ENCODE results near the gene TMEM171. TPM values are rescaled to one million over a fixed set of nuclear protein-coding genes. Genes with fewer than 3 reads are reported as not detected.

Gene TMEM171, protein sequence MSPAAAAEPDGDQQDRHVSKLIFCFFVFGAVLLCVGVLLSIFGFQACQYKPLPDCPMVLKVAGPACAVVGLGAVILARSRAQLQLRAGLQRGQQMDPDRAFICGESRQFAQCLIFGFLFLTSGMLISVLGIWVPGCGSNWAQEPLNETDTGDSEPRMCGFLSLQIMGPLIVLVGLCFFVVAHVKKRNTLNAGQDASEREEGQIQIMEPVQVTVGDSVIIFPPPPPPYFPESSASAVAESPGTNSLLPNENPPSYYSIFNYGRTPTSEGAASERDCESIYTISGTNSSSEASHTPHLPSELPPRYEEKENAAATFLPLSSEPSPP
- not detected for total RNA-seq
- not detected for polyA plus RNA-seq
- long read RNA-seq, donor 1 = 0 reads
- long read RNA-seq, donor 2 = 0 reads
- long read RNA-seq, donor 3 = 0 reads
- long read RNA-seq, donor 4 = 0 reads

DNA sequence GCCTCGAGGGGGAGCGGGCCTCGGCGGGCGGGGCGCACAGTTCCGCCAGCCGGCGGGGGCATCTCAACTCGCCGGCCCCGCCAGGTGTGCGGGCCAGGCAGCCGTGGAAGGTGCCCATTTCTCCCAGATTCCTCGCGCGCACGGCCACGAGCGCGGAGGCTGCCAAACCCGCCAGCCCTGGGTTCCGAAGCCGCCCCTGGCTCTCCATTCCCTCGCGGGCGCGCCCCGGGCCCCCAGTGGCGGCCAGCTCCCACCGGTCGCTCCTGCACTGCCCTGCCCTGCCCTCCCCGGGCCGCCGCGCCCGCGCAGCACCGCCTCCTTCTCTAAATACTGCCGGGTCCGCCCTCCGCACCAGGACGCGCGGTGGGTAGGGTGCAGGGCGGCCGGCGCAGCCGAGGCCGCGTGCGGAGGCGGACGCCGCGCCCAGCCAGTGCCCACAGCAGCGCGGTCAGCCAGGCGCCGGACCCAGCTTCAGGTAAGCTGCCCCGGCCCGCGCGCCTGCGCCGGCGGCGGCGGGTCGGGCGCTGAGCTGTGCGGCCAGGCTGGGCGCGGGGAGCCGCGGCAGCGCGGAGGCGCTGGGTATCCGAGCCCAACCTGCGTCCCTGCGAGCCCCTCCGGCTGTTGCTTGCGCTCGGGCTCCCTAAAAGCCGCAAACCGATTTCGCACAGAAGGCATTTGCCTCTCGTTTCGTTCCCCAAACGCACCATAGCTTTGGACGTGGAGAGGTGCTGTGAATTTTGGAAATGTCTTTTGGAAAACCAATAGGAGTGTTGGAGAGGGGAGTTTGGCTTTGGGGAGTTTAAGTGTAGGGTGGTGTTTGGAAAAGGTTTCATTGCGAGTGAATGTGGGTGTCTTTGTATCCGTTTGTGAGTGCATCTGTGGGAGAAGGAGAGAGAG is at the start of gene TMEM171:
TMEM171 (plus strand) TSS at position 354 of the 897 bp plus-strand sequence. CDS start 2,799 bp downstream, outside the sequence.
- no peaks in the 10 kb centered on the region for H3K27me3 ChIP-seq (ENCODE audit: control insufficient read depth, insufficient read depth)
- WGBS = 2% methylated on average over 94 of the region's 94 CpGs
- H3K9me3 ChIP-seq (ENCODE audit: control insufficient read depth, low read length) = peaks cover 2% of the 10 kb centered on the region
- intact Hi-C loops (cut with DNase I) = no loop called here
- DNase-seq (peak; percentile 37 to 68 (median 46)), ATAC-seq (peak; percentile 74 to 79)
- H3K27ac ChIP-seq (ENCODE audit: low read length) = no peak within 1 kb of the TSS
- no peaks in the 10 kb centered on the region for H3K4me1 ChIP-seq (ENCODE audit: control insufficient read depth, insufficient read depth, low read length)
- H3K4me3 ChIP-seq (ENCODE audit: low read length) = peak within 1 kb of the TSS; percentile 42

DNA sequence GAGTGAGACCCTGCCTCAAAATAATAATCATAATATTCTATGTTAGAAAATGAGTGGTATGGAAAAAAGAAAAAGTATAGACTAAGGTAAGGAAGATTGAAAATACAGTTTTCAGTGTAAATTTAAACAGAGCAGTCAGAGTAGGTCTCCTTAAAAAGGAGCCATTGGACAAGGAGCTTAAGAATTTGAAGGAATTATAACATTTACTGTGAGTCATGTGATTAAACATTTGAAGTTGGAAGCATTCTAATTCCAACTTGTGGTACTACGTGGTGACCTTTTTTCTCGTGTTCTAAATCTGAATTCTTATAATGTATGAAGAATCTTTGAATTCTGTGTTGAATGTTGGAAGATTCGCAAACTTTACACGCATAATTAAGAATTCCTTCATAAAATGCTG is 39.3 kb upstream of the TMEM171 start:
- Histone ChIP-seq H3K4me3 (ENCODE audit: low read length) (no peak overlapping the region), H3K4me1 (ENCODE audit: control insufficient read depth, insufficient read depth, low read length) (no peaks in the 10 kb centered on the region), H3K9me3 (ENCODE audit: control insufficient read depth, low read length) (no peaks in the 10 kb centered on the region), H3K27me3 (ENCODE audit: control insufficient read depth, insufficient read depth) (no peaks in the 10 kb centered on the region), H3K27ac (ENCODE audit: low read length) (no peak overlapping the region)
- ATAC-seq (no peak), DNase-seq (no peak)
- 85% methylated on average over 4 of the region's 4 CpGs for WGBS
- intact Hi-C loops (cut with DNase I) = loop anchor here in 1 of 4 donors (5.0 kb wide), 1 partner anchor 371 kb away; no protein-coding TSS in a partner anchor

DNA sequence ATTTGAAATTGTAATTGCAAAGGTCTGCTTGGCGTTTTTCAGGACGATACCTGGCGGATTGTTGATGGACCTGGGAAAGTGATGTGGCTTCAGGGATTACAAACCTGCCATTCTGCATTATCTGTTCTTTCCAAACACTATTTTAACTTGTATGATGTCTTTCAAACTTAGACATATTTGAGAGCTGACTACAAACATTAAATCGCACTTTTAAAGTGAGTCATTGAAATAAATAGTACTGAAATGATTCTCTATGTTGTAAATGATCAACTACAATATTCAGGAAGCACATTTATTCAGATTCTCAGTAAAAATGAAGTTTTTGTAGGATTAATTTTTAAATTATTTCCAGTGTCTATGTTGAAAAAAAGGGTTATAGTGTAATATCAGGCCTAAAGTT is 32.3 kb upstream of the TMEM171 start:
- WGBS = 93% methylated on average over 4 of the region's 4 CpGs
- Histone ChIP-seq H3K9me3 (ENCODE audit: control insufficient read depth, low read length) (no peaks in the 10 kb centered on the region), H3K27ac (ENCODE audit: low read length) (no peak overlapping the region), H3K27me3 (ENCODE audit: control insufficient read depth, insufficient read depth) (no peaks in the 10 kb centered on the region), H3K4me1 (ENCODE audit: control insufficient read depth, insufficient read depth, low read length) (no peaks in the 10 kb centered on the region), H3K4me3 (ENCODE audit: low read length) (no peak overlapping the region)
- no peak for ATAC-seq
- intact Hi-C loops (cut with DNase I) = no loop called here
- DNase-seq = no peak

DNA sequence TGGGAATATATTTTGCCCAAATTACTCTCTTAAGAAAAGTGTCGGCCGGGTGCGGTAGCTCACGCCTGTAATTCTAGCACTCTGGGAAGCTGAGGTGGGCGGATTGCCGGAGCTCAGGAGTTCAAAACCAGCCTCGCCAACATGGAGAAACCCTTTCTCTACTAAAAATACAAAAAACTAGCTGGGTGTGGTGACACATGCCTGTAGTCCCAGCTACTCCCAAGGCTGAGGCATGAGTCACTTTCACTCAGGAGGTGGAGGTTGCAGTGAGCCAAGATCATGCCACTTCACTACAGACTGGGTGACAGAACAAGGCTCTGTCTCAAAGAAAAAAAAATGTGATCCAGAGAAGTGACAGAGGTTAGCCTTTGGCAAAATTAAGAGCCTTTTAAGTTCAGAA is 26.4 kb upstream of the TMEM171 start:
- Histone ChIP-seq H3K4me3 (ENCODE audit: low read length) (no peak overlapping the region), H3K27me3 (ENCODE audit: control insufficient read depth, insufficient read depth) (no peaks in the 10 kb centered on the region), H3K4me1 (ENCODE audit: control insufficient read depth, insufficient read depth, low read length) (no peaks in the 10 kb centered on the region), H3K9me3 (ENCODE audit: control insufficient read depth, low read length) (peaks cover 4% of the 10 kb centered on the region), H3K27ac (ENCODE audit: low read length) (no peak overlapping the region)
- intact Hi-C loops (cut with DNase I) = no loop called here
- ATAC-seq (no peak), DNase-seq (no peak)
- WGBS = 97% methylated on average over 7 of the region's 7 CpGs

DNA sequence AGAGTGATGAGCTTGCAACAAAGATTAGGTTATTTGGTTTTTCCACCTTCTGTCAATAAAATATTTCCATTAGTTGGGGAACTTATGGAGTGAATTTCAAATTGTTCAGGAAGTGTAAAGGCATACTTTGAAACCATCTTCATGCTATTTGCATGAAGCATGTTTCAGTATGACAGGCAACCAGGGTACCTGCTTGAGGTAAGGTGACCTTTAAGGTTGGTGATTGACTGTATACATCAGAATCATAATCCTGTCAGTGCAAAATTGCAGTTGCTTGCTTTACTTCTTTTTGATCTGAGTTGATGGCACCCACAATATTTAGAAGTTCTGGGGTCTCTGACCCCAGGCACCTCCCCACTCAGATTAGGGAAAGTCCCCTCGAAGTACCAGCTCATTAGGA is 26.0 kb upstream of the TMEM171 start:
- intact Hi-C loops (cut with DNase I) = no loop called here
- peaks cover 4% of the 10 kb centered on the region for H3K9me3 ChIP-seq (ENCODE audit: control insufficient read depth, low read length)
- no peak overlapping the region for H3K4me3 ChIP-seq (ENCODE audit: low read length)
- no peak for ATAC-seq
- H3K27ac ChIP-seq (ENCODE audit: low read length) = no peak overlapping the region
- H3K4me1 ChIP-seq (ENCODE audit: control insufficient read depth, insufficient read depth, low read length) = no peaks in the 10 kb centered on the region
- no peak for DNase-seq
- no peaks in the 10 kb centered on the region for H3K27me3 ChIP-seq (ENCODE audit: control insufficient read depth, insufficient read depth)
- 79% methylated on average over 1 of the region's 1 CpG for WGBS

DNA sequence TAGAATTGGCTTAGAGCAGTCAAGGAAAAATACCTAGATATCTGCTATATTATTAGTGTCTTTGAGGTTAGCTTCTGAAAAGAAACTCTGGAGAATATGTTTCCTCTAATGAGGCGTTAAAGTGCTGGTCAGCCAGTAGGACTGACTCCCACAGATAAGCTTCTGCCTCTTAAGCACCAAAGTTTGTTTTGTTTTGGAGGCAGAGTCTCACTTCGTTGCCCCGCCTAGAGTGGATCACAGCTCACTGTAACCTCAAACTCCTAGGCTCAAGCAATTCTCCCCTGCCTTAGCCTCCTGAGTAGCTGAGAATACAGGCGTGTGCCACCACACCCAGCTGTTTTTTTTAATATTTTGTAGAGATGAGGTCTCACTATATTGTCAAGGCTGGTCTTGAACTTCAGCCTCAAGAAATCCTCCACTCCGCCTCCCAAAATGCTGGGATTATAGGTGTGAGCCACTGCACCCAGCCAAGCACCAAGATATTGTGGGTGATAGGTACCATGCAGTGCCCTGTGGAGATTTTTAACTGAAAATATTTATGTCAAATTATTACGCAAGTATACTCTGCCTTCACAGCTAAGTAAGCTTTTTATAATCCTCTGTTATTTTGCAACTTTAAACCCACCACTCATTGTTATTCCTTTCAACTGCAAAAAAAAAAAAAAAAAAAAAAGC is 24.7 kb upstream of the TMEM171 start:
- Histone ChIP-seq H3K27ac (ENCODE audit: low read length) (no peak overlapping the region), H3K27me3 (ENCODE audit: control insufficient read depth, insufficient read depth) (no peaks in the 10 kb centered on the region), H3K4me1 (ENCODE audit: control insufficient read depth, insufficient read depth, low read length) (no peaks in the 10 kb centered on the region), H3K4me3 (ENCODE audit: low read length) (no peak overlapping the region), H3K9me3 (ENCODE audit: control insufficient read depth, low read length) (peaks cover 4% of the 10 kb centered on the region)
- no peak for DNase-seq
- ATAC-seq = no peak
- intact Hi-C loops (cut with DNase I) = no loop called here
- 91% methylated on average over 6 of the region's 6 CpGs for whole genome bisulfite sequencing

DNA sequence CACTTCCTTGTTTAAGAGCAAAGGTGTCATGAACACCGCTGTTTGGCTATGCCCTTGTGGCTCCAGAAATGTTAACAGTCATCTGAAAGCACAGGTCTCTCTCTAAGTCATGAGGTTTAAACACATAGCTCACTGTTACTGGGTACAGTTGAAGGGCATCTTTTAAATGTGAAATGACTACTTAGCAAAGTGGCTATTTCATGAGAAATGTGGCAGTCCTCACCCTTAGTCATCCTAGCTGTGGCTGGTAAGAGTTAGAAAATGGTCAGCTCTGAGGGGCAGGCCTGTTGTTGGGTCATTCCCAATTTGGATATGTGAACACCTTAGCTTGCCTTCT is 24.2 kb upstream of the TMEM171 start:
- no peaks in the 10 kb centered on the region for H3K27me3 ChIP-seq (ENCODE audit: control insufficient read depth, insufficient read depth)
- H3K4me1 ChIP-seq (ENCODE audit: control insufficient read depth, insufficient read depth, low read length) = no peaks in the 10 kb centered on the region
- ATAC-seq = no peak
- intact Hi-C loops (cut with DNase I) = no loop called here
- H3K4me3 ChIP-seq (ENCODE audit: low read length) = no peak overlapping the region
- no peak for DNase-seq
- H3K27ac ChIP-seq (ENCODE audit: low read length) = no peak overlapping the region
- H3K9me3 ChIP-seq (ENCODE audit: control insufficient read depth, low read length) = peaks cover 4% of the 10 kb centered on the region
- 88% methylated on average over 1 of the region's 1 CpG for WGBS

DNA sequence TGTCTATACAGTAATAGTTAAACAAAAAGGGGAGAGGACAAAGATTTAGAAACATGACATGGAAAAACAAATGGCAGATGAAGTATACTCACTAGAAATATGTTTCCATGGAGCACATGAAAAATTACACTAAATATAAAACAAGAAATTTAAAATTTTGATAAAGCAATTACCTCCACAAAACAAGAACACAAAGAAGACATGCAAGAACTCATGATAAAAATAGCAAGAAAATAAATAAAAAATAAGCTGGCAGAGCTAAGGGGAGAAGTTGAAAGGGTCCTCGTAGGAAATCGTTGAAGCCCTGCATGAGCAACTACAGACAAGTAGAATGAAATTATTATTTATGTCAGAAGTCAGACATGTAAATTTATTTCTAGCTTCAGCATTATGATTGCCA is 22.6 kb upstream of the TMEM171 start:
- no peak for DNase-seq
- H3K4me3 ChIP-seq (ENCODE audit: low read length) = no peak overlapping the region
- 90% methylated on average over 2 of the region's 2 CpGs for WGBS
- no peak for ATAC-seq
- intact Hi-C loops (cut with DNase I) = no loop called here
- no peaks in the 10 kb centered on the region for H3K27me3 ChIP-seq (ENCODE audit: control insufficient read depth, insufficient read depth)
- no peaks in the 10 kb centered on the region for H3K4me1 ChIP-seq (ENCODE audit: control insufficient read depth, insufficient read depth, low read length)
- H3K27ac ChIP-seq (ENCODE audit: low read length) = no peak overlapping the region
- H3K9me3 ChIP-seq (ENCODE audit: control insufficient read depth, low read length) = peaks cover 4% of the 10 kb centered on the region

DNA sequence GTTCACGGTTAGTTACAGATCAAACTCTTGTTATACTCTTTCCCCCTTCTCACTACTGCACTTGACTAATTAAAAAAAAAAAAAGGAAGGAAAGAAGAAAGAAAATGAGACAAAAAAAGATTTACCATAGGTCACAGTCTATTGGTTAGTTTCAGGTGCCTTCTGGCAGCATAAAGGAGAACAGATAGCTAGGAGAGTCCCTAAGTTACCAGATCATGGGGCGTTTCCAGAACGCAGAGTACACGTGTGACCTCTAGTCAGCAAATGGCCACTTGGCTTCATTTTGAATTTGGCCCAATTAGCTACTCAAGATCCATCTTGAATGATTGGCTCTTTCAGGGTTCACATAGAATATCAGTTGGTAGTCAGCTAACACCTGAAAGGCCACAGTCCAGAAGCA is 20.3 kb upstream of the TMEM171 start:
- Histone ChIP-seq H3K27me3 (ENCODE audit: control insufficient read depth, insufficient read depth) (no peaks in the 10 kb centered on the region), H3K4me3 (ENCODE audit: low read length) (no peak overlapping the region), H3K27ac (ENCODE audit: low read length) (no peak overlapping the region), H3K9me3 (ENCODE audit: control insufficient read depth, low read length) (peaks cover 4% of the 10 kb centered on the region), H3K4me1 (ENCODE audit: control insufficient read depth, insufficient read depth, low read length) (no peaks in the 10 kb centered on the region)
- DNase-seq = no peak
- 93% methylated on average over 4 of the region's 4 CpGs for WGBS
- intact Hi-C loops (cut with DNase I) = no loop called here
- no peak for ATAC-seq

DNA sequence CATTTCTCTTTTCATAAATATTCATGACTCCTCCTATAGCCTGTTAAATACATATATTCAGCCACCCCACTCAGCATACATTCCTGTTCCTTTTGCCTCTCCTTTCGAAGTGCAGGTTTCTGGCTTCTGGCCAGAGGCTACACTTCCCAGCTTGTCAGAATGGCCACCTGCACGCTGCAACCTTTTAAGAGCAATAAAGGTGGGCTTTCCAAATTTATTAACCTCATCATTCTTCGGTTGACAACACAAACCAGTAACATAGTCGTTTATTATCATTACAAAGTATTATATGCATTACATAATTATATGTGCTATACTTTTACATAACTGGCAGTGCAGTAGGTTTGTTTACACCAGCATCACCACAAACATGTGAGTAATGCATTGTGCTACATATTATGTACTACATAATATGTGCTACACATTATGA is 16.5 kb upstream of the TMEM171 start:
- Histone ChIP-seq H3K4me1 (ENCODE audit: control insufficient read depth, insufficient read depth, low read length) (no peaks in the 10 kb centered on the region), H3K4me3 (ENCODE audit: low read length) (no peak overlapping the region), H3K27ac (ENCODE audit: low read length) (no peak overlapping the region), H3K9me3 (ENCODE audit: control insufficient read depth, low read length) (no peaks in the 10 kb centered on the region), H3K27me3 (ENCODE audit: control insufficient read depth, insufficient read depth) (no peaks in the 10 kb centered on the region)
- ATAC-seq (no peak), DNase-seq (no peak)
- intact Hi-C loops (cut with DNase I) = no loop called here
- 79% methylated on average over 4 of the region's 4 CpGs for WGBS

DNA sequence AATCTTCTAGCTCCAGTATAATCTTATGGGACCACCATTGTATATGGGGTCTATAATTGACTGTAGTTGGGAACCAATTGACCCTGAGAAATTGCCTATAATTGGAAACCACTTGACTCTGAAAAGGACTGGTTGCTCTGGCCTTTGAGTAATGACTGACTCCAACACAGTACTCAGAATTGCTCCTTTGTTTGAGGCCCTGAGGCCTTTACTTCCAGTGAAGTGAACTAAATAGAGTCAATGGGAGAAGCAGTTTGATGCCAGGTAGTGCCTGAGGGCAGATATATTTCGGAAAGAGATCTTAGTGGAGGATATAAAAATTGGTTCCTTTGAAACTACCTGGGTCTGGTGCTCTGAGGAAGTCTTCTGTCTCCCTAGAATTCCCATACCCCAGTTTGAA is 16.0 kb upstream of the TMEM171 start:
- no peak overlapping the region for H3K4me3 ChIP-seq (ENCODE audit: low read length)
- no peaks in the 10 kb centered on the region for H3K4me1 ChIP-seq (ENCODE audit: control insufficient read depth, insufficient read depth, low read length)
- 74% methylated on average over 1 of the region's 1 CpG for WGBS
- ATAC-seq = no peak
- intact Hi-C loops (cut with DNase I) = no loop called here
- no peaks in the 10 kb centered on the region for H3K9me3 ChIP-seq (ENCODE audit: control insufficient read depth, low read length)
- no peaks in the 10 kb centered on the region for H3K27me3 ChIP-seq (ENCODE audit: control insufficient read depth, insufficient read depth)
- no peak for DNase-seq
- no peak overlapping the region for H3K27ac ChIP-seq (ENCODE audit: low read length)

Measured in right cardiac atrium (tissue), 5 donors.